Frontal cortex (tissue), 4 donors: ENCODE results near the gene HNRNPH2. TPM values are rescaled to one million over a fixed set of nuclear protein-coding genes. Genes with fewer than 3 reads are reported as not detected.
A peak's percentile ranks its signal among the peaks of the same experiment; 100 is the strongest.

Experiments used
- DNase-seq, 2 donors: peaks; one replicate each; pipeline ENCODE4 v3.0.0; 2012; ENCODE audit warnings: low spot score in 2 of 2
- FAIRE-seq: peaks from 2 replicates; lab custom pipeline; 2012; peaks lifted over from hg19 to GRCh38; lab: Jason Lieb, UNC
- total RNA-seq: library from RNA; depleted of rRNA; stranded (reverse); fragments of >200 nt; gene quantifications from one replicate; pipeline ENCODE4 v1.2.3, GENCODE V29; 2014
- donor health status: control.
- donor health status: control.
- donor health status: control.

The HNRNPH2 gene
- total RNA-seq, 1 donor from 2014 or later: 110 TPM

- no peak for DNase-seq
- no peak for FAIRE-seq
Observed at GRCh38 chrX:101393530-101394305, 14.3 kb upstream of the HNRNPH2 start.

DNA sequence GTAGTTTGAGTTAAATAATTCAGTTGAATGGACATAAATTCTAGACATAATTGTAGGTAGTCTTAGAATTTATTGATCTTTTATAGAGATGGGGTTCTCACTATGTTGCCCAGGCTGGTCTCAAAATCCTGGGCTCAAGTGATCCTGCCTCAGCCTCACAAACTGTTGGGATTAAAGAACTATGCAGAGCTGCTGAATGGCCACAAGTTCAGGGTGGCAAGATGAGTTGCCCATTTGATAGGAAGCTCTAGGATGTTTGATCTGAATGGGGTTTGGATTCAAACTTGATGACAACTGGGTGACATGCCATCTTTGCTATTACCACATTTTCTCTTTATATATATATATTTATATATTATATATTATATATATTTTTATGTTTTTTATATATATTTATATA lies 13.7 kb upstream of the HNRNPH2 start:
- FAIRE-seq: no peak
- no peak for DNase-seq

DNA sequence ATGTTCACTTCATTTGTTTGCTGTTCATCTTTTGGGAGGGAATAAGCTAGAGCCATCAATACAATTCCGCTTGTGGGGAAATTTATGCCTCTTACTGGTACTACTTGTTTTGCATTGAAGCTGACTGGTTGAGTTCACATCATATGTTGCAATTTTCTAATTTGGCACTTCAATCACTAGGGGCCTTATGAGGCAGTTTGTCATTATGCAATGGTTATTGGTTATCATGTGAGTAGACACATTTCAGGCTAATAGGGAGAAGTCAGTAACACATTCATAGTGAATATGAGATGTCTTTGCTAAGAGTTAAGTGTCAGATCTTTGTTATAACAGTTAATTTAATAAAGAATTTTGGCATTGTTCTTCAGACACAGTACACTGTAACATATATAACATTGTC lies 12.2 kb upstream of the HNRNPH2 start:
- DNase-seq (no peak), FAIRE-seq (no peak)

GRCh38 chrX:101397779-101398178 lies 10.2 kb upstream of the HNRNPH2 start:
- DNase-seq (no peak), FAIRE-seq (no peak)

- no peak for DNase-seq
- FAIRE-seq: no peak
Observed at GRCh38 chrX:101398694-101399093, 9.3 kb upstream of the HNRNPH2 start.

DNA sequence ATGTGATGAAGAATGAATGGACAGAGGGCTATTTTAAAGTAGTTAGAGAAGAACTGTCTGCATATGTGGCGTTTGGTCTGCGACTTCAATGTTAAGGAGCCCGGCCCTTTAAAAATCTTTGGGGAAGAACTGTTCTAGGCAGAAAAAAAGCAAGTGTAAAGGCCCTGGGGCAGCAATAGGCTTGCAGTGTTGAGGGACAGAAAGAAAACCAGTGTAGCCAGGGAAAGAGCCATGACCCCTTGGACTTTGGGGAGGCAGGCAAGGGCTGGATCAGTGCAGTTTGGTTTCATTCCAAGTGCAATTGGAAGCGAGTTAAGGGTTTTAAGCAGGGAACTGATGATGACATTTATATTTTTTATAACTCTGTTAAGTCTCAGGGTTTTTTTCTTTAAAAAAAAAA lies 8.2 kb upstream of the HNRNPH2 start:
- no peak for FAIRE-seq
- no peak for DNase-seq

GRCh38 chrX:101407167-101407747 lies 765 bp upstream of the HNRNPH2 start:
- DNase-seq: no peak
- no peak for FAIRE-seq

DNA sequence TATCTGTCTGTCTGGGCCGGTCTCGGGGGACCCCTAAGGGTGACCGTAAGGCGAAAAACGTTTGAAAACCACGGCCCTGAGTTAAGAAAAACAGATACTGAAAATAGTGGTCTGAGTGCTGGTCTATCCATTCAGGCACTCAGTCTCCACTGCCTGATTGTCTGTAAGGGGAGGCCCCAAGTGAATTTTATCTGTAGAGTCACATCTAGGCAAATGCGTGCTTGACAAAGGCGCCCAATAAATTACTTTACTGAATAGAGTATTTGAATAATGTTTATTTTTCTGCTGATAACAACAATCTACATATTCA lies 465 bp downstream of the HNRNPH2 start:
- FAIRE-seq (no peak), DNase-seq (no peak)

DNA sequence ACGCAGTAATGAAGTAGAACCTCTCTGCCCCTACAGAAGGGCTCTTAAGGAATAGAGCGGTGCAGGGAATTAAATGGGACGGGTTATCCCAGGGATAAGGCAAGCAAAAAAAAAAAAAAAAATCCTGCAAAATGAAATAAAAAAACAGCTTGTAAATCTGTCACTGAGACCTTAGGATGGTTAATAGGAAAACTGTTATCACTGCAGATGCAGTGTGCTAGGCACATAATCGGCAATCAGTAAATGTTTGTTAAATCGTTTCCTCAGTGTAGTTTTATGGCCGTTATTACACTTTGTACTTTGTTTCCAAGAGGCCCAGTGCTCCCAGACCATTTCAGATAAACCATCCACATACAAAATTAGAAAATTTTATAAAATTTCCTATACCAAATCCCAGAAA lies 1.0 kb downstream of the HNRNPH2 start:
- DNase-seq: no peak
- FAIRE-seq: no peak

GRCh38 chrX:101410461-101410860 lies 2.4 kb downstream of the HNRNPH2 start:
- FAIRE-seq (no peak), DNase-seq (no peak)

DNA sequence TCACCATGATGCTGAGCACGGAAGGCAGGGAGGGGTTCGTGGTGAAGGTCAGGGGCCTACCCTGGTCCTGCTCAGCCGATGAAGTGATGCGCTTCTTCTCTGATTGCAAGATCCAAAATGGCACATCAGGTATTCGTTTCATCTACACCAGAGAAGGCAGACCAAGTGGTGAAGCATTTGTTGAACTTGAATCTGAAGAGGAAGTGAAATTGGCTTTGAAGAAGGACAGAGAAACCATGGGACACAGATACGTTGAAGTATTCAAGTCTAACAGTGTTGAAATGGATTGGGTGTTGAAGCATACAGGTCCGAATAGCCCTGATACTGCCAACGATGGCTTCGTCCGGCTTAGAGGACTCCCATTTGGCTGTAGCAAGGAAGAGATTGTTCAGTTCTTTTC lies 4.0 kb downstream of the HNRNPH2 start:
- DNase-seq (no peak), FAIRE-seq (no peak)

GRCh38 chrX:101415180-101416145 lies 7.4 kb downstream of the HNRNPH2 start:
- FAIRE-seq (peak; percentile 15), DNase-seq (peak; percentile 34 to 52)

- DNase-seq: no peak
- no peak for FAIRE-seq
Observed at GRCh38 chrX:101416691-101417090, 8.7 kb downstream of the HNRNPH2 start.

DNA sequence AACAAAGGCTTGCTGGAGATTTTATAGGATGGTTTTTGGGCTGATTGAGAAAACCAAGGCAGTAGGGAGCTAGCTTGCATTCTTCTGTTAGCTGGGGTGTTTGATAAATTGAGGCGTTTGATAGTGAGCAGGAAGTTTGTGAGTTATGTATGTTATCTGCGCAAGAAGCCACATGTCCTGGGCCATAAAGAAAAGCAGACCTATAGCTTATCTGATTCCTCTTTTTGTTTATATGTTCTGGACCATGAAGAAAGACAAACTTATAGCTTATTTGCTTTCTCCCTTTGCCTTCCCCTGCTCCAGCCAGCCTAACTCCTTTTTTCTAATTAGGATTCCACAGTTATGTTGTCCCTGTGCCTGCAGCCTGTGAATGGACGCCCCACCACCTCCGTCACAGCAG lies 9.2 kb downstream of the HNRNPH2 start:
- DNase-seq (no peak), FAIRE-seq (no peak)

GRCh38 chrX:101417981-101418841 lies 10.2 kb downstream of the HNRNPH2 start:
- no peak for FAIRE-seq
- peak in 1 of 2 donors; percentile 32 for DNase-seq

- FAIRE-seq: no peak
Observed at GRCh38 chrX:101419489-101419888, 11.5 kb downstream of the HNRNPH2 start.

GRCh38 chrX:101427954-101428353 lies 19.9 kb downstream of the HNRNPH2 start:
- DNase-seq: no peak
- no peak for FAIRE-seq

More at GRCh38 chrX:101419489-101419888, 11.5 kb downstream of the HNRNPH2 start:
- no peak for DNase-seq

GRCh38 chrX:101429934-101430333 lies 21.9 kb downstream of the HNRNPH2 start:
- no peak for FAIRE-seq
- no peak for DNase-seq

DNA sequence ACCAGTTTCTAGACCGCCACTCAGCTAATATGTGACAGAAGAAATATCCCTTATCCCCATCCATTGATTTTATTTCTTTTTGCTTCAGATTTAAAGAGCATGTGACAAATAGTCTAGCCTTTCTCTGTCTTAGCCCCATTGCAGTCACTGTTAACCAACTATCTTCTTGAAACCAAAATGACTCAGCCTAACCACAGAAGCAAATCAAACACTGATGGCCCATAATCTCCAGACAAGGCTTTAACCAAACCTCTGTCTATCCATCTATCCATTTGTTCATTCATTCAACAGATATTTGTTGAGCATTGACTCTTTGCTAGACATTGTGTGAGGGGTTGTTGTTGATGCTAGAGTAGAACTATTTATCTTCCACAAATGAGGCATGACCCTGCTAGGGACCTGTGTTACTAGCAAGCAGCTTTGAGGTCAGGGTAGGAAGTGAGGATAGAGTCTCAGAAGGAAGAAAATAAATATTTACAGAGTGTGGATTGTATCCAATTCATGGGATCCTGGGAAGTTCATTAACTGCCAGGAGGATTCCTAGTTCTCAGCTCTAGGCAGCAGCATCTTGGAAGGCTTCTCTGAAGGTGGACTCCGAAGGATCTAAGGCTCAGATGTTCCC lies 22.5 kb downstream of the HNRNPH2 start:
- FAIRE-seq (no peak), DNase-seq (no peak)
